ENCODE results near the gene KIAA0040. TPM values are rescaled to one million over a fixed set of nuclear protein-coding genes. Genes with fewer than 3 reads are reported as not detected.

KIAA0040 gene
- total RNA-seq, 2 experiments from 2014 or later, result 64.1 to 67.1 TPM

DNA sequence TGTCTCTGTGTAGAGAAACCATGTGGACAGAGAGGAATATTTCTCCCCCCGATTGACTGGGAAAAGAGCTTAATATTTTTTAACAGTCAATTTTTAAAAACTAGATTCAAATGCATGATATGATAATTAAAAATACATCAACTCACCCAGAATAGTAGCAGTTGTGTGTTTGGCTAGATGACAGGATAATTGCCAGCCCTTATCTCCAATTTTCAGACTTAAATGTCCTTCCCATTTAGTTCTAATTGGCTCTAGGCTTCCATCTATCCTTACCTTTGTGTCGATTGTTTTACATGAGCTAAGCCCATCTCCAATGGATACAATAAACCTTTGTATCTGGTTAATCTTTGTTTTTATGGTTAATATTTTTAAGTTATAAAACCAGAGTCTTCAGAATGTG, 23.9 kb upstream of the KIAA0040 start:
- no peaks in the 10 kb centered on the region for H3K9me3 Mint-ChIP-seq
- H3K4me1 Mint-ChIP-seq, result peaks cover 39% of the 10 kb centered on the region
- CTCF ChIA-PET, result interaction anchor here (1.9 kb wide), 1 partner anchor 27 kb away, joined by 4 read pairs; no protein-coding TSS in a partner anchor
- no peak for DNase-seq
- POLR2A ChIA-PET, result no interaction called here
- H3K4me3 Mint-ChIP-seq, result no peak overlapping the region
- H3K27me3 Mint-ChIP-seq, result no peaks in the 10 kb centered on the region
- no peak overlapping the region for H3K27ac Mint-ChIP-seq
- H3K36me3 Mint-ChIP-seq (ENCODE audit: low read depth), result peaks cover 9% of the 10 kb centered on the region

DNA sequence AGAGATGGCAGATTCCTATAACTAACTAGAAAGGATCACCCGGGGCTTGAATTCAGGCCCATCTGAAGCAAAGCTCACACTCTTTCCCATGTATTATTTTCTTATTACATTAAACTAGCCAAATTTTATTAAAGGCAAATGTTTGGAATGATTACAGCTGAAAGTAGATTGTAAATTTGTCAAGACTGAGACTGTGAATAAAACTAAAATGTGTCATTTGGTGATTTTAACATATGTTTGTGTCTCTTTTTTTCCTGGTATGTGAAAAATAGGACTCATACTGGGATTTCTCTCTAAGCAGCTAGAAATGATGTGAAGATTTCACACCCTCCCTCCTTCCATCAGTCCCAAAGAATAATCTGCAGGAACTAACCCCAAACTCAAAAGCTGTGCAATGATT, 19.1 kb upstream of the KIAA0040 start:
- Mint-ChIP-seq H3K4me3 (no peak overlapping the region), H3K4me1 (peaks cover 64% of the 10 kb centered on the region), H3K27me3 (no peaks in the 10 kb centered on the region), H3K27ac (no peak overlapping the region), H3K9me3 (peaks cover 2% of the 10 kb centered on the region), H3K36me3 (ENCODE audit: low read depth) (peaks cover 11% of the 10 kb centered on the region)
- ChIA-PET POLR2A (no interaction called here), CTCF (interaction anchor here (0.7 kb wide), 1 partner anchor 20 kb away, joined by 3 read pairs; no protein-coding TSS in a partner anchor)
- DNase-seq, result no peak

DNA sequence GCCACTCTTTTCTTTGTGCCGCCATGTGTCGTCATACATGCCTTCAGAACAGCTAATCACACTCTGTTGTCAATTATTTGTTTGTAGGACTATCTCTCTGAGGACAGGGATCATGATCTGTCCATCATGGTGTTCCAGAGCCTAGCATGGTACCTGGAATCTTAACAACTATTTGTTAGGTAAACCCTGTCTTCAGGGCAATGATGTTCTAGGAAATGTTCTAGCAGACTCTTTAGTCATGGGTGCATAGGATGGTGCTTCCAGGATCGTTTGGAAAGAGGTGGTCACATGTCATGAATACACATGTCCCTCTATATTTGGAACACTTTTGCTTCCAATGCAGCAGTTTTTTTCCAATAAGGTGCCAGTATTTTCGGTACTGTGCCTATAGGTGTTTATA, 18.2 kb upstream of the KIAA0040 start:
- CTCF ChIA-PET, result interaction anchor here (1.6 to 2.1 kb wide), 2 partner anchors 10 to 24 kb away, joined by 3 to 9 read pairs; no protein-coding TSS in a partner anchor
- H3K9me3 Mint-ChIP-seq, result peaks cover 4% of the 10 kb centered on the region
- no peak overlapping the region for H3K4me3 Mint-ChIP-seq
- H3K27me3 Mint-ChIP-seq, result no peaks in the 10 kb centered on the region
- H3K4me1 Mint-ChIP-seq, result peaks cover 65% of the 10 kb centered on the region
- peak overlapping the region; percentile 97 for H3K27ac Mint-ChIP-seq
- POLR2A ChIA-PET, result no interaction called here
- DNase-seq, result no peak
- H3K36me3 Mint-ChIP-seq (ENCODE audit: low read depth), result peaks cover 12% of the 10 kb centered on the region

DNA sequence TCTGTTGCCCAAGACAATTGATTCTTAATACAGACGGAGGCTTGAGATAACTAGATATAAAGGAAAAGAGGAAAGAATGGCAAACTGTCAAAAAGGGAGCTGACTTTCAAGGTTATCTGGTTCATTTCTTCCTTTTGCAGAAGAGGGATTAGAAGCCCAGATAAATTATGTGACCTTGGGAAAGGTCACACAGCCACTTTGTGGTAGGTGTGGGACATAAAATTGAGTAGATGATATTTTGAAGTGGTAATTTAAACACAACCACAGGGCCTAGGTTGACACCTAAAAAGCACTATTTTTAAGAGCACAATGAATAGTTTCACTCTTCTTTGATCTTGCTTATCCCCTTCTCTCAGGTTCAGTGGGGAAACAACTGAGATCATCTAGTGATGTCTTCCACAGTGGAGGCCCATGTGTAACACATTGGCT, 16.9 kb upstream of the KIAA0040 start:
- H3K27ac Mint-ChIP-seq, result peak overlapping the region; percentile 97
- H3K27me3 Mint-ChIP-seq, result no peaks in the 10 kb centered on the region
- peak overlapping the region; percentile 72 for H3K4me3 Mint-ChIP-seq
- H3K36me3 Mint-ChIP-seq (ENCODE audit: low read depth), result peaks cover 14% of the 10 kb centered on the region
- CTCF ChIA-PET, result interaction anchor here (0.5 to 2.1 kb wide), 9 partner anchors 9 to 436 kb away, joined by 3 to 12 read pairs (median 4); no protein-coding TSS in a partner anchor
- peaks cover 62% of the 10 kb centered on the region for H3K4me1 Mint-ChIP-seq
- peak; percentile 47 for DNase-seq
- peaks cover 4% of the 10 kb centered on the region for H3K9me3 Mint-ChIP-seq
- POLR2A ChIA-PET, result interaction anchor here (0.7 to 1.3 kb wide), 2 partner anchors 18 to 25 kb away, joined by 3 read pairs; no protein-coding TSS in a partner anchor

DNA sequence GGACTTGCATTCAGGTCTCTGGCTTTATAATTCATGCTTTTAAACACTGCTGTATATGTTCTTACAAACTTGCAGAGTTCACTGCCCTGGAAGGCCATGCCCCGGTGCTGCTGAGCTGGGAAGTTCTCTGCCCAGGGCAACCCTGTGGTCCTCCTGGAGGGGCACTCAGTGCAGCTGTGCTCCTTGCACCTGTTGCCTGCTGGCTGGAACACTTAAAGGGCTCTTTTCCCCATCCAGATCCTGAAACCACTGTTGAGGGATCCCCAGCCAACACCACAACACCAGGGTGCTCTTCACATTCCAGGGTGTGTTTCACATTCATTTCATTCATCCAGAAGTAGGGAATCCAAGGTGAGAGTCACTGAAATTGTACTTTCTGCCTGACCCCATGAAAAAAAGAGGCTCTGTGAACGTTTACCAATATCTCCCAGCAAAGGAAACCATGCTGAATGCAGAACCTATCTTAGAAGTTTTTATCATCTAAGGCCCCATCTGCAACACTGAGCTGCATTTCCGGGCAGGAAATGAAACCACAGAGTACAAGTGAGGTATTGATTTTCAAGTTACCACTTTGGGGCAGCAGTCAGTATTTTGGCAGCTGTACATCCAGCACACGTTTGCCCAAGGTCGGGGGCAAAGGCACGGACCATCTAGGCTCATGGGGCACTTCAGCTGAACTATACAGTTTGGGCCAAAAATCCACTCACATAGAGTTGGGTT, 16.4 kb upstream of the KIAA0040 start:
- POLR2A ChIA-PET, result interaction anchor here (0.7 to 1.3 kb wide), 2 partner anchors 17 to 25 kb away, joined by 3 read pairs; no protein-coding TSS in a partner anchor

DNA sequence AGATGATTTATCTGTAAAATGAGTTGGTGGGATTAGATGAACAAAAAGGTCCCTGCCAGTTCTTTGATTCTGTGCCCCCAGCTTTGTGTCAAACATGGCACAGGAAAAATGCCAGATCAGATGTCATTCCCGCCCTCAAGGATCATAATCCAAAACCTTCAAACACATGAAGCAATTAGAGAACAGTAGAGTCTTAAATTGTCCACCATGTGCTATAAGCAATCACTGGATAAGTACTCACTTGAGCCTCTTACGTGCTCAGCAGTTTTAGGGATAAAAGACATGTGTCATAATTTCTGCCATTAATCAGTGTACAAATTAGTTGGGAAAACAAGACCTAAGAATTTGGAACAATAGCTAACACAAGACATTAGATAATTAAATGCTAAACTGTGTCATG, 15.4 kb upstream of the KIAA0040 start:
- H3K27me3 Mint-ChIP-seq, result no peaks in the 10 kb centered on the region
- H3K27ac Mint-ChIP-seq, result no peak overlapping the region
- H3K36me3 Mint-ChIP-seq (ENCODE audit: low read depth), result peaks cover 5% of the 10 kb centered on the region
- CTCF ChIA-PET, result interaction anchor here (1.1 to 1.2 kb wide), 2 partner anchors 13 to 110 kb away, joined by 3 read pairs; no protein-coding TSS in a partner anchor
- POLR2A ChIA-PET, result no interaction called here
- DNase-seq, result no peak
- H3K4me1 Mint-ChIP-seq, result peaks cover 62% of the 10 kb centered on the region
- peaks cover 4% of the 10 kb centered on the region for H3K9me3 Mint-ChIP-seq
- no peak overlapping the region for H3K4me3 Mint-ChIP-seq

More for the DNA sequence above, 16.4 kb upstream of the KIAA0040 start:
- Mint-ChIP-seq H3K9me3 (peaks cover 4% of the 10 kb centered on the region), H3K36me3 (ENCODE audit: low read depth) (peaks cover 10% of the 10 kb centered on the region), H3K4me1 (peaks cover 66% of the 10 kb centered on the region), H3K27ac (peak overlapping the region; percentile 97), H3K4me3 (peak overlapping the region; percentile 72), H3K27me3 (no peaks in the 10 kb centered on the region)
- peak; percentile 82 for DNase-seq
- CTCF ChIA-PET, result interaction anchor here (0.7 to 2.1 kb wide), 10 partner anchors 9 to 180 kb away, joined by 3 to 12 read pairs (median 4); no protein-coding TSS in a partner anchor

DNA sequence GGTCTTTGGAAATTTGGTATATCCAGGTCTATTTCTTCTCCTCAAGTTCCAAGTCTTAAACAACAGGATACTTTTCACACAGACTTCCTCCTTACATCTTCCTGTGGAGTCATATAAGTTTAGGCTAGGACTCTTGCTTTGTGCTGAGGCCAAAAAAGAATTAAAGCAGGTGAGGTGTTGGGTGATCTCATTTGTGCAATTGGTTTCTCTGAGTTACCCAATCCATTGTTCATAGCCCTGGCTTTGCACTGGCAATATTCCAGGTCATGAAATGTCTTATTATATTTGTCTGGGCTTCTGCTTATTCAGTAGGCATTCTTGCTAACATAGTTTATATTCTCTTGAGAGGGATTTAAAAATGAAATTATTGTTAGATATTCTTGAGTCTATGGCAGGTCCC, 14.1 kb upstream of the KIAA0040 start:
- peaks cover 4% of the 10 kb centered on the region for H3K9me3 Mint-ChIP-seq
- H3K36me3 Mint-ChIP-seq (ENCODE audit: low read depth), result peaks cover 5% of the 10 kb centered on the region
- DNase-seq, result no peak
- ChIA-PET CTCF (no interaction called here), POLR2A (no interaction called here)
- peak overlapping the region; percentile 19 for H3K27ac Mint-ChIP-seq
- H3K27me3 Mint-ChIP-seq, result peaks cover 3% of the 10 kb centered on the region
- no peak overlapping the region for H3K4me3 Mint-ChIP-seq
- H3K4me1 Mint-ChIP-seq, result peaks cover 50% of the 10 kb centered on the region

DNA sequence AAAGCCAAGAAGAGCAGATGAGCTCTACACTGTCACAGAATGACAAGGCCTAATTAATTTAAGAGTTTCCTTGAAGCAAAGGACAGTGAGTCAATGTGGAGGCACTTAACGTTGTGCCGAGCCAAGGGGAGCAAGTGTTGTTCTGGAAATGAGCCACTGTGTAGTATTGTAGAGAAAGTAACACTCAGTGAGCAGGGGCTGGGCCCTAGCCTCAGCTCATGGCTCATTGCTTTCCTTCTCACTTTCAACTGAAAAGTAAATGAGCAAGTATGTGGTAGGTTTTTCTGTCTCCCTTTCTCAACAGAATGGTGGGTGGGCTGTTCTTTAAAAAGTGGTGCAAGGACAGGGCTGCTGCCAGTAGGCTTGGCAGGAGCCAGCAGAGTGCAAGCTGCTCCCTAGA, 11.8 kb upstream of the KIAA0040 start:
- POLR2A ChIA-PET, result no interaction called here
- no peak for DNase-seq
- peaks cover 4% of the 10 kb centered on the region for H3K9me3 Mint-ChIP-seq

DNA sequence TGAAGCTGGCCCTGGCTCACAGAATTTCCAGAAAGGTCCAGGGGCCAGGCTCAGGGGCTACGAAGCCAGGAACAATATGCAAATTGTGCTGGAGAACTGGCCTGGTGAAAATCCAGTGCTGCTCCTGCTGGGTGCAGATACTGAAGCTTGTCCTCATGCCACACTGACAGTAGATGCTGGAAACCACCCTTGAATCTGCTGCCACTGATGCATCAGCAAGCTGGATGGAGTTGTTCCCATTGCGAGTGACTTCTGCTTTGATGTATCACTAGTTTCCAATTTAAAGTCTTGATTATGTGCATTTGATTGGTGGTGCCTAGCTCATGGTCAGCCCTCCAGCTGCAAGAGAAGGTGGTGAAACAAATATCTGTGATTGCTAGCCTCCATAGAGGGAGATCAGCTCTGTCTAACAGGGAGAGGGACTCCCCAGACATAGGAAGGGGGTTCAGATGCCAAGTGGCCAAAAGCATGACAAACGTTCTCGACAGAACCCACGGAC, 11.0 kb upstream of the KIAA0040 start:
- H3K9me3 Mint-ChIP-seq, result peaks cover 4% of the 10 kb centered on the region
- ChIA-PET CTCF (interaction anchor here (1.0 to 2.1 kb wide), 2 partner anchors 14 to 17 kb away, joined by 3 to 9 read pairs; no protein-coding TSS in a partner anchor), POLR2A (no interaction called here)
- DNase-seq, result no peak
- peaks cover 5% of the 10 kb centered on the region for H3K36me3 Mint-ChIP-seq (ENCODE audit: low read depth)
- peaks cover 19% of the 10 kb centered on the region for H3K4me1 Mint-ChIP-seq
- H3K27ac Mint-ChIP-seq, result no peak overlapping the region
- no peak overlapping the region for H3K4me3 Mint-ChIP-seq
- H3K27me3 Mint-ChIP-seq, result peaks cover 3% of the 10 kb centered on the region

More for the DNA sequence above, 11.8 kb upstream of the KIAA0040 start:
- Mint-ChIP-seq H3K36me3 (ENCODE audit: low read depth) (peaks cover 5% of the 10 kb centered on the region), H3K27ac (no peak overlapping the region), H3K27me3 (peaks cover 3% of the 10 kb centered on the region), H3K4me3 (no peak overlapping the region), H3K4me1 (peaks cover 27% of the 10 kb centered on the region)
- CTCF ChIA-PET, result interaction anchor here (1.0 to 2.1 kb wide), 2 partner anchors 15 to 18 kb away, joined by 3 to 9 read pairs; no protein-coding TSS in a partner anchor

DNA sequence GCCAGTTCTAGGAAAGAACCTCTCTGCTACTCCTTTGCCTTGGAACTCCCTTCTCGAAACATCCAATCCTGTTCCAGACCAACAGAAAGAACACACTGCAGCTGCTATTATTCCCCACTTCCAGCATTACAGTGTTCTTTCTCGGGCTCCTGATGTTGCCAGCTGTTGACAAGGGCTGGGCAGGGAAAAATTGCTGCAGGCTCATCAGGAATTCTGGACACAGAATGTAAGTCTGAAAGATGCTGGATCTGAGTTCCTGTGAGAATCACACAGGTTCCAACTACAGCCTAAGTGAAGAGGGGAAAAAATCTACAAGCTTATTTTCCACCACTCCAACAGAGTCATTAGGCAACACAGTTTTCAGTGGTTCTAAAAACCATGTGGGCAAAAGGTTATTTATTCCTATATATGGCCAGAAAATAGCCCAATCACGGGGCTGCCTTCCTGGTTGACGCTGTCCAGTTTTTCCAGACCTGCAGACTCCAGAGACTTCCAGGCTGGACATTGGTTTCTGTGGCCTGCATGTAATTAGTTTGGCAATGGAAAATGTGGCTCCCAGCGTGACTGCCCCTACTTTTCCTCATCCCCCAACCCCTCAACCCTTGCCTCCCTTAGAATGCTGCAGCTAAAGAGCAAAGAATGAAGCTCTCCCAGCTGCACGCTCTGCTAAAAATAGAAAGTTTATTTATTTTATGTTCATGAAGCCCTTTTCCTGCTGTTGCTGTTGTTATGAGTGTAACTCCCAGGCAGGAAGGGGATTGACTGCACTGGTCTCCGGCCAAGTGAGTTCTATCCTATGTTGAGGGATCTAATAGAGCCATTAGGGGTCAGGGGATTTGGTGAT, 8.3 kb upstream of the KIAA0040 start:
- Mint-ChIP-seq H3K36me3 (ENCODE audit: low read depth) (peaks cover 2% of the 10 kb centered on the region), H3K4me3 (no peak overlapping the region), H3K9me3 (no peaks in the 10 kb centered on the region), H3K27ac (no peak overlapping the region), H3K4me1 (peaks cover 22% of the 10 kb centered on the region), H3K27me3 (peaks cover 3% of the 10 kb centered on the region)
- no peak for DNase-seq
- POLR2A ChIA-PET, result no interaction called here
- CTCF ChIA-PET, result interaction anchor here (0.6 to 3.0 kb wide), 5 partner anchors 9 to 864 kb away, joined by 3 to 9 read pairs (median 4); no protein-coding TSS in a partner anchor

DNA sequence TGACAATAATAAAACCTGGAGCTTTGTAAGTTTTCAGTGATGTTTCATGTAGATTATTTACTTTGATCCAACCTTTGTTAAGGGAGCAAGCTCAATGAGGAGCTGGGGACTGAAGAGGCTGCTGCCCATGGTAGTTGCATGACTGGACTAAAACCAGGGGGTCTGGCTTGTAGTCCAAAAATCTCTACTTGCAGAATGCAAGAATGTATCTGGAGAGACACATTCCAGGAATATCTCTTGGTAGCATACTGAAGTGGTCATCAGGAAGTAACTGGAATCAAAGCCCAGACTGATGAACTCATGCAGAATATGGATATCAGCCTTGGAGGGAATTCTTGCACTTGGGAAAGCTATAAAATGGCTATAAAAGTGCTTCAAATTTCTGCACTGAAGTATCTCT, 5.8 kb upstream of the KIAA0040 start:
- Mint-ChIP-seq H3K9me3 (no peaks in the 10 kb centered on the region), H3K4me3 (no peak overlapping the region), H3K27ac (no peak overlapping the region), H3K36me3 (ENCODE audit: low read depth) (no peaks in the 10 kb centered on the region), H3K27me3 (peaks cover 3% of the 10 kb centered on the region), H3K4me1 (peaks cover 32% of the 10 kb centered on the region)
- POLR2A ChIA-PET, result no interaction called here
- DNase-seq, result no peak
- CTCF ChIA-PET, result no interaction called here

DNA sequence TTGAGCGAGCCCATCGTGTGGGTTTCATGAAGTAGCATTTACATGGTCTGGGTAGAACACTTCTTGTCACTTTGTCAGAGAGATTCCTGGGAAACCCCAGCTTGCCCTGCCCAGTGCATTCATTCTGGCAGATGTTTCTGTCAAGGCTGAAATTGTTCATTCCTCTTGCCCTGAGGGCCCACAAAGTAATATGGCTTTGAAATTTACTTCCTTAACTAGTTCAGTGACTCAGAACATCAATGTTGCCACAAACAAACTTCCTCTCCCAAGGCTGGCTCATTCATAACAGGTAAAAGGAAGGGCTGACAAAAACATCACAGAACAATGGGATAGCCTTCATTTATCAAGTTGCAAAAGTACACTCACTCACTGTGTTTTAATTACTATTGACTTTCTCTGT, 5.0 kb upstream of the KIAA0040 start:
- Mint-ChIP-seq H3K27ac (peak overlapping the region; percentile 0), H3K27me3 (peaks cover 2% of the 10 kb centered on the region), H3K9me3 (no peaks in the 10 kb centered on the region), H3K4me1 (peaks cover 36% of the 10 kb centered on the region), H3K36me3 (ENCODE audit: low read depth) (no peaks in the 10 kb centered on the region), H3K4me3 (no peak overlapping the region)
- DNase-seq, result peak; percentile 10
- CTCF ChIA-PET, result interaction anchor here (1.0 kb wide), 1 partner anchor 23 kb away, joined by 3 read pairs; no protein-coding TSS in a partner anchor
- POLR2A ChIA-PET, result no interaction called here
